Naive thymus-derived CD4-positive, alpha-beta T cell (primary cell): Measurements from ENCODE around the gene S100PBP. TPM values are rescaled to one million over a fixed set of nuclear protein-coding genes. Genes with fewer than 3 reads are reported as not detected.

Source experiments
- ATAC-seq: fragments of 150-1000 bp; cut with Tn5 transposase; 2 replicates; pipeline ENCODE4 v1.10.0; 2021; ENCODE audit warnings: mild to moderate bottlenecking, moderate library complexity
- CTCF ChIA-PET: fragments of 350-600 bp; sonication (Branson Sonifier 250); formaldehyde crosslinking; loops from one replicate; lab custom pipeline; 2021; ENCODE audit warnings: antibody characterized with exemption; lab: Charles Lee
- POLR2A ChIA-PET: fragments of 350-600 bp; sonication (Branson Sonifier 250); formaldehyde crosslinking; loops from one replicate; lab custom pipeline; 2021; ENCODE audit warnings: antibody characterized with exemption, inconsistent platforms; lab: Charles Lee
- DNase-seq, 9 donors: peaks; one replicate each; pipeline versions ENCODE4 v3.0.0 to v3.0.0-alpha.2; 2020 to 2022; ENCODE audit warnings: mixed read lengths in 1 of 9
- H3K27ac ChIP-seq: one replicate; pipeline ENCODE4 v1.7.0; 2013; ENCODE audit warnings: mild to moderate bottlenecking, low read depth, low read length, moderate library complexity
- H3K27me3 ChIP-seq, 2 donors: one replicate each; pipeline ENCODE4 v1.7.0; 2013; ENCODE audit warnings: low read length in 2 of 2, mild to moderate bottlenecking in 2 of 2, moderate library complexity in 2 of 2; ENCODE audit not compliant: control insufficient read depth in 2 of 2, insufficient read depth in 2 of 2
- H3K36me3 ChIP-seq, 3 experiments: 1 replicate in 2 of 3; 2 replicates in 1 of 3; pipeline ENCODE4 v1.7.0; 2013; ENCODE audit warnings: low read length in 3 of 3, mild to moderate bottlenecking in 3 of 3, moderate library complexity in 1 of 3; ENCODE audit not compliant: insufficient read depth in 3 of 3, control insufficient read depth in 2 of 3
- H3K4me1 ChIP-seq, 2 donors: one replicate each; pipeline ENCODE4 v1.7.0; 2013; ENCODE audit warnings: low read length in 2 of 2, mild to moderate bottlenecking in 2 of 2, moderate library complexity in 1 of 2; ENCODE audit not compliant: control insufficient read depth in 2 of 2, insufficient read depth in 2 of 2
- H3K4me3 ChIP-seq: 2 replicates; pipeline ENCODE4 v1.7.0; 2013; ENCODE audit warnings: mild to moderate bottlenecking, low read length
- H3K9me3 ChIP-seq, 3 experiments: 1 replicate in 2 of 3; 2 replicates in 1 of 3; pipeline ENCODE4 v1.7.0; 2013; ENCODE audit warnings: low read length in 3 of 3; ENCODE audit not compliant: control insufficient read depth in 2 of 3
- H3K27ac Mint-ChIP-seq, 9 donors: one replicate each; pipeline ENCODE4 v1.8.0; 2020 to 2022; ENCODE audit warnings: mixed read lengths in 9 of 9, mild to moderate bottlenecking in 8 of 9, moderate library complexity in 5 of 9, inconsistent platforms in 2 of 9
- H3K27me3 Mint-ChIP-seq, 5 donors: one replicate each; pipeline ENCODE4 v1.8.0; 2021 to 2022; ENCODE audit warnings: mixed read lengths in 5 of 5, mild to moderate bottlenecking in 1 of 5
- H3K36me3 Mint-ChIP-seq, 5 donors: one replicate each; pipeline ENCODE4 v1.8.0; 2020 to 2022; ENCODE audit warnings: mixed read lengths in 5 of 5, mild to moderate bottlenecking in 3 of 5, inconsistent platforms in 1 of 5
- H3K4me1 Mint-ChIP-seq, 7 donors: one replicate each; pipeline ENCODE4 v1.8.0; 2020 to 2022; ENCODE audit warnings: mixed read lengths in 7 of 7, mild to moderate bottlenecking in 3 of 7, inconsistent platforms in 1 of 7
- H3K4me3 Mint-ChIP-seq, 10 donors: one replicate each; pipeline ENCODE4 v1.8.0; 2020 to 2022; ENCODE audit warnings: mild to moderate bottlenecking in 10 of 10, mixed read lengths in 10 of 10, moderate library complexity in 6 of 10, inconsistent platforms in 2 of 10
- H3K9me3 Mint-ChIP-seq, 11 donors: one replicate each; pipeline ENCODE4 v1.8.0; 2020 to 2022; ENCODE audit warnings: mixed read lengths in 11 of 11, mild to moderate bottlenecking in 4 of 11, inconsistent platforms in 1 of 11, moderate library complexity in 1 of 11
- intact Hi-C, 2 donors: fragments of 100-400 bp; cut with micrococcal nuclease; formaldehyde crosslinking; loops; one replicate each; pipeline ENCODE4 v1.15.1; 2023
- polyA plus RNA-seq, 2 donors: library from polyadenylated mRNA; unstranded; fragments of 300-500 nt; fragmentation: Illumina TruSeq; gene quantifications; one replicate each; pipeline ENCODE4 v1.2.3, GENCODE V29; 2021
- total RNA-seq, 6 experiments: library from RNA in 5 of 6; stranded (reverse) in 5 of 6; gene quantifications; 1 replicate in 5 of 6; 2 replicates in 1 of 6; pipeline ENCODE4 v1.2.3 and lab custom pipeline; 2021 to 2026

S100PBP gene
- total and polyA plus RNA-seq, 7 experiments from 2014 or later: 9.3 to 69.0 (median 56.3) TPM

DNA sequence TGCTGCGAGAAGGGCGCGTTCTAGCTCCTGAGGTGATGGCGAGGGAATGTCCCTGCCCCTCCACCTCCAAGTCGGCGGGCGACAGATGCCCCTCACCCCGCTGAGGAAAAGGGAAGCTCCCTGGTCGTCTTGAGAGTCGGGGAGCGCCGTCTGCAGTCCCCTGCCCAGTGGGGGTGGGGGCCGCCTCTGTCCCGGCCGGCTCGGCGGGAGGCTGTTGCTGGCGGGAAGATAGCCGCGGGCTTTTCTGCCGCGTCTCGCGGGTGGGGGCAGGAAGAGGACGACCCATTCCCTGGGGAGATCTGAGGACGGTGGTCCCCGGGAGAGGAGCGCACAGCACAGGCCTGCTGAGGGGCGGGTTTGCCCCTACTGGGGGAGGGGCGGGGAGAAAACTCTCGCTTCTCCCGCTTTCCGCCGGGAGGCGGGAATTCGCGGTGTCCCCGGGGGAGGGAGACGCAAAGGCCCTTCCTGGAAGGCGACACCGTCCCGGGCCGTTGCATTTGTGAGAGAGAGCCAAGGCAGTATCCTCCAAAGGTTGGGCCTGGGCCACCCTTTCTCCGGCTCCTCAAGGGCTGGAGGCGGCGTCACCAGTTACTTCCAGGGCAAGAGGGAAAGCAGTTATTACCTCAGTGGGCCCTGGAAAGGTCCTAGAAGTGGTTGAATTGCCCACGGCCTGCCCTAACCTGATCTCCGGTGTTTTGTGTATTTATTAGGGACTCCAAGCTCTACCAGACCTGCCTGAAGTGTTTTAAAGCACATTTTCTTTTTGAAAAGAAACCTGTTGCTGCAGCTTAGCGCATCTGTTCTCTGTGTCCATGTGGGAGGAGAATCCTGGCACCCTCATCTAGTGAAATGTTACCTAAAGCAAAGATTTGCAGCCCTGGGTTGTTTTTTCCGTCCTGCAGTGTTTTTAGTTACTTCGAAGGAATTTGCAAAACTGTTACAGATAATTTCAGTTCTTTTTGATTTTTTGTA lies 648 bp downstream of the S100PBP start:
- CTCF ChIA-PET: interaction anchor here (0.7 kb wide), 1 partner anchor 58 kb away, joined by 3 read pairs; no protein-coding TSS in a partner anchor
- H3K27ac Mint-ChIP-seq: peak overlapping the region; percentile 82 to 96 (median 92)
- no peaks in the 10 kb centered on the region for H3K9me3 Mint-ChIP-seq
- peak in 7 of 9 donors; percentile 19 to 55 (median 24) for DNase-seq
- peak overlapping the region; percentile 85 to 99 (median 96) for H3K4me3 Mint-ChIP-seq
- Histone ChIP-seq H3K27ac (peak overlapping the region; percentile 85), H3K36me3 (peaks cover 0 to 9% (median 0%) of the 10 kb centered on the region in 3 experiments), H3K9me3 (no peaks in the 10 kb centered on the region), H3K27me3 (no peaks in the 10 kb centered on the region), H3K4me3 (peak overlapping the region; percentile 86), H3K4me1 (peaks cover 26 to 41% of the 10 kb centered on the region in 2 donors)
- intact Hi-C loops: loop anchor here (1.0 to 5.0 kb wide), 16 partner anchors 17 to 1521 kb away; partner anchors contain the start of genes AK2 (in 2 of the 2), BSDC1 (in 2 of the 2), ZBTB8OS (in 2 of the 2) and AZIN2 (in 1 of the 2)
- H3K36me3 Mint-ChIP-seq: peaks cover 0 to 27% (median 10%) of the 10 kb centered on the region in 5 donors
- H3K27me3 Mint-ChIP-seq: no peaks in the 10 kb centered on the region
- H3K4me1 Mint-ChIP-seq: peaks cover 31 to 68% (median 55%) of the 10 kb centered on the region in 7 donors
- POLR2A ChIA-PET: interaction anchor here (0.7 to 1.4 kb wide), 6 partner anchors 40 to 638 kb away, joined by 3 to 5 read pairs (median 4); partner anchors contain the start of genes RBBP4 and ZBTB8OS
- ATAC-seq: no peak

DNA sequence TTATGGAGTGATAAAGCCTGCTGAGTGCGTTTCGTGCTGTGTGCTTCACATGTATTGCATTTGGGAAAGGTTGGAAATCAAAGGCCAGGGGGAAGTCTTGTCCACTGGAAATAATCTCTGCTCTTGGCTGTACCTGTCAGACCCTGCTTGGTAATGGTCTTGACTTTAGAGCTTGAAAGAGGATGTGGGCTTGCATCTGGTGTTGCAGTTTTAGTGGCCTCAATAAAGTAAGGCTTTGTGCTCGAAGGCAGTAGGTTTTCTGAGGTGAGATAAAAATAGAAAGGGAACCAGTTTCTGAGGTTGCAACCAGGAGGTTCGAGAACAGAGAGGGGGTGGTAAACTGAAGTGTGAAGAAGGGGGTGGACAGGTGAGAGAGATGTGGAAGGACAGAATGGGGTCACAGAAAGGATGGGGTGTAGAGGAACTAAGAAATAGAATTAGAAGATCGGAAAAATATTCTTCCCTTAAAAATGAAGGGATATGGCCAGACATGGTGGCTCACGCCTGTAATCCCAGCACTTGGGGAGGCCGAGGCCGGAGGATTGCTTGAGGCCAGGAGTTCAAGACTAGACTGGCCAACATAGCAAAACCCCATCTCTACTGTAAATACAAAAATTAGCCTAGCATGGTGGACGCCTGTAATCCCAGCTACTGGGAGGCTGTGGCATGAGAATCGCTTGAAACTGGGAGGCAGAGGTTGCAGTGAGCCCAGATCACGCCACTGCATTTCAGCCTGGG lies 1.5 kb downstream of the S100PBP start:
- H3K27me3 Mint-ChIP-seq: no peaks in the 10 kb centered on the region
- H3K4me3 Mint-ChIP-seq: peak overlapping the region; percentile 85 to 99 (median 96)
- peaks cover 22 to 38% of the 10 kb centered on the region in 2 donors for H3K4me1 ChIP-seq
- H3K4me1 Mint-ChIP-seq: peaks cover 22 to 62% (median 47%) of the 10 kb centered on the region in 7 donors
- no peak for ATAC-seq
- peak overlapping the region; percentile 85 for H3K27ac ChIP-seq
- CTCF ChIA-PET: interaction anchor here (0.7 kb wide), 1 partner anchor 57 kb away, joined by 3 read pairs; no protein-coding TSS in a partner anchor
- peaks cover 0 to 9% (median 0%) of the 10 kb centered on the region in 3 experiments for H3K36me3 ChIP-seq
- intact Hi-C loops: loop anchor here (5.0 kb wide), 2 partner anchors 427 to 712 kb away; partner anchors contain the start of genes BSDC1 (in 1 of the 2) and KPNA6 (in 1 of the 2)
- H3K4me3 ChIP-seq: peak overlapping the region; percentile 86
- peaks cover 0 to 21% (median 3%) of the 10 kb centered on the region in 5 donors for H3K36me3 Mint-ChIP-seq
- H3K27me3 ChIP-seq: no peaks in the 10 kb centered on the region
- no peaks in the 10 kb centered on the region for H3K9me3 ChIP-seq
- peak overlapping the region; percentile 26 to 92 (median 84) for H3K27ac Mint-ChIP-seq
- POLR2A ChIA-PET: interaction anchor here (0.7 to 1.0 kb wide), 2 partner anchors 41 to 168 kb away, joined by 3 read pairs; partner anchors contain the start of gene RBBP4
- DNase-seq: peak in 2 of 9 donors; percentile 2 to 5
- no peaks in the 10 kb centered on the region for H3K9me3 Mint-ChIP-seq

DNA sequence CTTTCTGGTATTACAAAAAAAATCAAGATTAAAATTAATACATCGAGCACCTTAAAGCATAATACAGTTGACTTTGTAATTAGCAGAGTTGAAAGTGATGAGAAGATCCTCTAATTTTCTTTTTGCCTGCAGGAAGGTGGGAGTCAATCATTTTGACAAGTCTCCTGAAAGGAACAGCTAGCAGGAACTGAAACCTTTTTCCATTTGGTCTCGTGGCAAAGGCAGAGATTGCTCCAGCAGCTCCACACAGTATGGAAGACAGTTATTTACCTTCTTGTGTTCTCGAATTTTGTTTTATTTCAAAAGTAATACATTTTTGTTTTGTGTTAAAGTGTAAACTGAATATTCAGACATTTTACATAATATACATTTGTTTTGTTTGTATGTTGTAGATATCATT lies 7.7 kb downstream of the S100PBP start:
- Mint-ChIP-seq H3K9me3 (no peaks in the 10 kb centered on the region), H3K27me3 (no peaks in the 10 kb centered on the region), H3K4me1 (peaks cover 9 to 38% (median 23%) of the 10 kb centered on the region in 7 donors), H3K36me3 (peaks cover 13 to 38% (median 21%) of the 10 kb centered on the region in 5 donors), H3K4me3 (no peak overlapping the region), H3K27ac (no peak overlapping the region)
- peaks cover 8 to 47% (median 16%) of the 10 kb centered on the region in 3 experiments for H3K36me3 ChIP-seq
- H3K4me1 ChIP-seq: peaks cover 0 to 7% of the 10 kb centered on the region in 2 donors
- no peaks in the 10 kb centered on the region for H3K9me3 ChIP-seq
- intact Hi-C loops: no loop called here
- no peaks in the 10 kb centered on the region for H3K27me3 ChIP-seq
- H3K4me3 ChIP-seq: no peak overlapping the region
- DNase-seq: no peak
- ChIA-PET POLR2A (no interaction called here), CTCF (no interaction called here)
- no peak for ATAC-seq
- no peak overlapping the region for H3K27ac ChIP-seq

- POLR2A ChIA-PET: no interaction called here
- Histone ChIP-seq H3K36me3 (peaks cover 8 to 72% (median 33%) of the 10 kb centered on the region in 3 experiments), H3K9me3 (no peaks in the 10 kb centered on the region), H3K4me3 (no peak overlapping the region), H3K4me1 (no peaks in the 10 kb centered on the region), H3K27ac (no peak overlapping the region), H3K27me3 (no peaks in the 10 kb centered on the region)
- Mint-ChIP-seq H3K27me3 (no peaks in the 10 kb centered on the region), H3K9me3 (no peaks in the 10 kb centered on the region), H3K4me1 (peaks cover 9 to 23% (median 17%) of the 10 kb centered on the region in 7 donors), H3K4me3 (no peak overlapping the region), H3K36me3 (peaks cover 13 to 61% (median 27%) of the 10 kb centered on the region in 5 donors), H3K27ac (no peak overlapping the region)
- CTCF ChIA-PET: interaction anchor here (0.8 kb wide), 1 partner anchor 369 kb away, joined by 3 read pairs; no protein-coding TSS in a partner anchor
- ATAC-seq (no peak), DNase-seq (no peak)
- intact Hi-C loops: no loop called here
Measured at GRCh38 chr1:32828341-32828740, 10.9 kb downstream of the S100PBP start.

GRCh38 chr1:32830092-32830852 lies 12.8 kb downstream of the S100PBP start:
- Mint-ChIP-seq H3K27me3 (no peaks in the 10 kb centered on the region), H3K4me1 (peaks cover 9 to 18% (median 14%) of the 10 kb centered on the region in 7 donors), H3K4me3 (peak overlapping the region in 2 of 10 donors; percentile 17 to 35), H3K9me3 (no peaks in the 10 kb centered on the region), H3K27ac (peak overlapping the region in 5 of 9 donors; percentile 9 to 66 (median 41)), H3K36me3 (peaks cover 13 to 67% (median 33%) of the 10 kb centered on the region in 5 donors)
- no peaks in the 10 kb centered on the region for H3K9me3 ChIP-seq
- H3K27ac ChIP-seq: no peak overlapping the region
- ChIA-PET POLR2A (no interaction called here), CTCF (interaction anchor here (0.9 kb wide), 1 partner anchor 42 kb away, joined by 3 read pairs; no protein-coding TSS in a partner anchor)
- H3K4me1 ChIP-seq: no peaks in the 10 kb centered on the region
- peaks cover 8 to 72% (median 34%) of the 10 kb centered on the region in 3 experiments for H3K36me3 ChIP-seq
- intact Hi-C loops: no loop called here
- ATAC-seq (no peak), DNase-seq (no peak)
- H3K27me3 ChIP-seq: no peaks in the 10 kb centered on the region
- H3K4me3 ChIP-seq: no peak overlapping the region
